ENCODE results near the gene SMARCD1. TPM values are rescaled to one million over a fixed set of nuclear protein-coding genes. Genes with fewer than 3 reads are reported as not detected.

SMARCD1 gene
- total RNA-seq, 6 experiments from 2014 or later: 37.6 to 59.1 (median 44.2) TPM

GRCh38 chr12:50102646-50103309 is 17.6 kb downstream of the SMARCD1 start:
- Mint-ChIP-seq H3K9me3 (no peaks in the 10 kb centered on the region), H3K27me3 (ENCODE audit: insufficient read depth) (peaks cover 9% of the 10 kb centered on the region), H3K27ac (no peak overlapping the region), H3K4me1 (ENCODE audit: low read depth) (peaks cover 34% of the 10 kb centered on the region), H3K36me3 (ENCODE audit: low read depth) (peaks cover 14% of the 10 kb centered on the region), H3K4me3 (no peak overlapping the region)
- no peak for TF ChIP-seq CTCF (IDR thresholded peaks at IDR 0.05)
- DNase-seq: no peak

GRCh38 chr12:50103351-50103750 is 18.2 kb downstream of the SMARCD1 start:
- H3K27ac Mint-ChIP-seq: no peak overlapping the region
- peaks cover 10% of the 10 kb centered on the region for H3K27me3 Mint-ChIP-seq (ENCODE audit: insufficient read depth)
- H3K4me3 Mint-ChIP-seq: no peak overlapping the region
- H3K36me3 Mint-ChIP-seq (ENCODE audit: low read depth): peaks cover 14% of the 10 kb centered on the region
- DNase-seq: no peak
- H3K9me3 Mint-ChIP-seq: no peaks in the 10 kb centered on the region
- no peak for TF ChIP-seq CTCF (IDR thresholded peaks at IDR 0.05)
- peaks cover 30% of the 10 kb centered on the region for H3K4me1 Mint-ChIP-seq (ENCODE audit: low read depth)

GRCh38 chr12:50103767-50104321 is 18.7 kb downstream of the SMARCD1 start, which contains the start of gene GPD1:
GPD1 (plus strand) TSS chr12:50104008; CDS start chr12:50104051, 43 bp downstream.
- no peak for DNase-seq
- peaks cover 25% of the 10 kb centered on the region for H3K4me1 Mint-ChIP-seq (ENCODE audit: low read depth)
- H3K27ac Mint-ChIP-seq: no peak within 1 kb of the TSS
- H3K4me3 Mint-ChIP-seq: no peak within 1 kb of the TSS
- no peak for TF ChIP-seq CTCF (IDR thresholded peaks at IDR 0.05)
- H3K9me3 Mint-ChIP-seq: no peaks in the 10 kb centered on the region
- H3K27me3 Mint-ChIP-seq (ENCODE audit: insufficient read depth): peaks cover 13% of the 10 kb centered on the region
- peaks cover 14% of the 10 kb centered on the region for H3K36me3 Mint-ChIP-seq (ENCODE audit: low read depth)

GRCh38 chr12:50104417-50105366 is 19.6 kb downstream of the SMARCD1 start:
- Mint-ChIP-seq H3K9me3 (no peaks in the 10 kb centered on the region), H3K27ac (no peak overlapping the region), H3K4me3 (no peak overlapping the region), H3K27me3 (ENCODE audit: insufficient read depth) (peaks cover 13% of the 10 kb centered on the region), H3K36me3 (ENCODE audit: low read depth) (peaks cover 14% of the 10 kb centered on the region), H3K4me1 (ENCODE audit: low read depth) (peaks cover 16% of the 10 kb centered on the region)
- no peak for TF ChIP-seq CTCF (IDR thresholded peaks at IDR 0.05)
- DNase-seq: no peak

- no peak for TF ChIP-seq CTCF (IDR thresholded peaks at IDR 0.05)
- no peak for DNase-seq
- H3K27ac Mint-ChIP-seq: no peak overlapping the region
Measured at GRCh38 chr12:50105913-50106450, 20.8 kb downstream of the SMARCD1 start.

More at GRCh38 chr12:50105913-50106450, 20.8 kb downstream of the SMARCD1 start:
- no peak overlapping the region for H3K4me3 Mint-ChIP-seq
- H3K27me3 Mint-ChIP-seq (ENCODE audit: insufficient read depth): peaks cover 13% of the 10 kb centered on the region
- no peaks in the 10 kb centered on the region for H3K9me3 Mint-ChIP-seq
- peaks cover 19% of the 10 kb centered on the region for H3K4me1 Mint-ChIP-seq (ENCODE audit: low read depth)
- H3K36me3 Mint-ChIP-seq (ENCODE audit: low read depth): peaks cover 9% of the 10 kb centered on the region
